Right ventricle myocardium inferior (tissue), 1 donor: ENCODE results near the gene C22orf15. TPM values are rescaled to one million over a fixed set of nuclear protein-coding genes. Genes with fewer than 3 reads are reported as not detected.

Experiments used
- ATAC-seq: fragments of 200-7000 bp; cut with Tn5 transposase; one replicate; pipeline ENCODE4 v1.9.1; 2020; ENCODE audit warnings: mild to moderate bottlenecking, moderate library complexity
- DNase-seq: peaks from one replicate; pipeline ENCODE4 v3.0.0; 2021; ENCODE audit errors: missing footprints
- intact Hi-C: fragments of 100-400 bp; cut with DNase I; formaldehyde crosslinking; loops from one replicate; pipeline ENCODE4 v1.11.0; 2022
- total RNA-seq: library from RNA; stranded (reverse); fragmentation: NEBNext Ultra II Directional; extraction: Animal tissue kit (Norgen Biotek cat#: 25700); gene quantifications from one replicate; pipeline ENCODE4 v1.2.1, GENCODE V29; 2021
- donor health status: DM: no; HTN: yes; CAD: no; lungs with severe emphysema.

Gene C22orf15
- total RNA-seq, 1 donor from 2014 or later, result not detected

DNA sequence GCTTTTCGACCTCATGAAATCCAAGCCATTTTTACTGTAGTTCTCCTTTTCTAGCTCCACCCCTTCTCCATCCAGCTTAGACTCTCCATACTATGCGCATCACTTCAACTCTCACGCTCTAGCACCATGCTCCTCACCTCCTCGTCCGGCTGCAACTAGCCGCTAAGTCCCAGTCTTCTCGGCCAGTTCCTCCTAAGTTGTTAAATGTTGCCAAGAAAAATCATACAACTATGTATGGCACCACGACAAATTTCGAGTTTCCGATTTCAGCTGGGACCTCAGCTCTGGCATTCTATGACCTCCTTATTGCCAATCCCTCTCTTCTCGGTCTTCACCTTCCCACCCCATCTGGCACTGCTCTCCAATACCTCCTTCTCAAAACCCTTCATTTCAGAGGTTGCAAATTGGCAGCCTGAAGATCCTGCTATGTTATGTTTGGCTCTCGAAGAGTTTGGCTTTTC, 12.9 kb upstream of the C22orf15 start:
- DNase-seq (no peak), ATAC-seq (peak; percentile 16)
- intact Hi-C loops, result no loop called here

GRCh38 chr22:23750367-23750713, 12.4 kb upstream of the C22orf15 start:
- ATAC-seq (no peak), DNase-seq (no peak)
- intact Hi-C loops, result no loop called here

DNA sequence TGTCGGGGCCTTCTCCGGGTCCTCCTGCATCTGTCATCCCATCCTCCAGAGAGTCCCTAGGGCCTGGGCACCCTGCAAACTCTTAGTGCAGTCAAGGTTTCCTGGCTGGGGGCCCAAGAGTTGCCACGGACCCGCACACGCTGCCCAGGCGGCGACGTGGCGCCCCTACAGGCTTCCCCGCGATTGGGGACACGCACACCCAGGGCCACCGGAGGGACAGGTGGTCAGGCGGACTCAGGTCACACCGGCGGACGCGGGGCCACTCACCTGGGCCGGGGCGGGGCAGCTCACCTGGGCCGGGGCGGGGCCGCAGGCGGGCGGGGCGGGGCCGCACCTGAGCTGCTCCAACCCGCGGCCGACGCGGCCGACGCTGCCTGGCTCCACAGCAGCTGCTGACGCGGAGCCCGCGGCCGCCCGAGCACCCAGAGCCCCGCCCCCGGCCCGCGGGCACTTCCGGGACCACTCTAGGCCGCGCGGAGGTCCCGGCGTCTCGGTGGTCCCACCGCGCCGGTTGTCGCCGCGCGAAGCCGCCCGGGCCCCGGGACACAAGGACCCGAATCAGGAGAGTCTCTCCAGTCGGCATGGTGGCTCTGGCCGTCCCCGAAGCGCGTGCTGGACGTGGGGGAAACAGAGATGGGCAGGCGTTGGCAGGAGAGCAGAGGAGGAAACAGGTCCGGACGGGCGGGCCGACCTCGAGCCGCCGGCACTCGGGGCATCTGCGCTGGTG, 11.9 kb upstream of the C22orf15 start, which contains the start of gene ZNF70:
Gene ZNF70, minus strand, starts transcription at position 399 of the 727 bp plus-strand sequence. CDS start 5,972 bp downstream, outside the sequence.
- intact Hi-C loops, result no loop called here
- ATAC-seq, result peak; percentile 97
- DNase-seq, result peak; percentile 96

DNA sequence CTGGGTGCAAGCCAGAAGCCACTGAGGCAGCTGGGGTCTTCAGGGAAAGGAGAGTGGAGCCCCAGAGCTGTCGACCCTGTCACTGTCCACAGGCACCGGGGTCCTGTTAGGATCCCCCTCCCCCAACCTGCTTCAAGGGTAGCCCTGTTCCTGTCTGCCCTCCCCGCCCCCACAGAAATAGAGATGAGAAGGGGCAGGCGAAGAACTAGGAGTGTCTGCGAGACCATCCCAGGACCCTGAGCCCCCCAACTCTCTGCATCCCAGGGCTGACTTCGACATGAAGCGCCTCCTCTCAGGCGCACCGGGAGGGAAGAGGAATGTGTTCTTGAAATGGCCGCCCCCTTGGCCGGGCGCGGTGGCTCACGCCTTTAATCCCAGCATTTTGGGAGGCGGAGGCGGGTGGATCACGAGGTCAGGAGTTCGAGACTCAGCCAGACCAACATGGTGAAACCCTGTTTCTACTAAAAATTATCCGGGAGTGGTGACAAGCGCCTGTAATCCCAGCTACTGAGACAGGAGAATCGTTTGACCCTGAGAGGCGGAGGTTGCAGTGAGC, 11.3 kb upstream of the C22orf15 start:
- ATAC-seq, result peak; percentile 42
- DNase-seq, result peak; percentile 65
- intact Hi-C loops, result no loop called here

GRCh38 chr22:23752090-23752691, 10.6 kb upstream of the C22orf15 start:
- DNase-seq (no peak), ATAC-seq (no peak)
- intact Hi-C loops, result no loop called here

- no peak for DNase-seq
- intact Hi-C loops, result no loop called here
- no peak for ATAC-seq
Observed at GRCh38 chr22:23752750-23753149, 10.0 kb upstream of the C22orf15 start.

- ATAC-seq (no peak), DNase-seq (no peak)
- intact Hi-C loops, result no loop called here
Observed at GRCh38 chr22:23753385-23753784, 9.4 kb upstream of the C22orf15 start.

DNA sequence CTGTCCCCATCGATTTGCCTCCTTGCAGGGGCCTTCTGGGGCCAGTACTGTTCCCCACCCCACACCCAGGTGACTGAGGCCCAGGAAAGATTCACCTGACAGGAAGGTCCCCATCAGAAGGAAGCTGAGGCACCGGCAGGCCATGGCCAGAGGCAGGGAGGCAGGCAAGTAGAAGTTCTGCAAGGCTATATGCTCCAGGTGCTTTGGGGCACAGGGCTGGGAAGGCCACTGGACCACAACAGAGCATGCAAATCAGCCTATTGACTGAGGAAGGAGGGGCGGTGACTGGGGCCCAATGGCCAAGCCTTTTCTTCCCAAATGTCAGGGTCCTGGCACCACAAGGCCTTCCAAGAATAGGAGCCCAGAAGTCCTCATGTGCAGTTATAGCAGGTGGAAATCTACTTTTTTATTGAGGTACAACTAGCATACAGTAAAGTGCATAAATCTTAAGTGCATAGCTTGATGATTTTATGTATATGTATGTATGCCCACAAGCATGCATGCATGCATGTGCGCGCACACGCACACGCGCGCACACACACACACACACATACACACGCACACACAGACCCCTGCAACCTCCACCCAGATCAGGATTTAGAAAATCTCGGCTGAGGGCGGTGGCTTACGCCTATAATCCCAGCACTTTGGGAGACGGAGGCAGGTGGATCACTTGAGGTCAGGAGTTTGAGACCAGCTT, 8.4 kb upstream of the C22orf15 start, which contains the start of gene VPREB3:
Gene VPREB3, minus strand, starts transcription at position 206 of the 700 bp plus-strand sequence. Its CDS starts 62 bp downstream, at position 144.
- DNase-seq (no peak), ATAC-seq (no peak)
- intact Hi-C loops, result no loop called here

- no peak for DNase-seq
- intact Hi-C loops, result no loop called here
- no peak for ATAC-seq
Observed at GRCh38 chr22:23754980-23755636, 7.7 kb upstream of the C22orf15 start.

GRCh38 chr22:23755711-23756110, 7.1 kb upstream of the C22orf15 start:
- DNase-seq, result no peak
- intact Hi-C loops, result no loop called here
- no peak for ATAC-seq

- DNase-seq (no peak), ATAC-seq (no peak)
- intact Hi-C loops, result no loop called here
Observed at GRCh38 chr22:23756891-23757290, 5.9 kb upstream of the C22orf15 start.

GRCh38 chr22:23759566-23759965, 3.2 kb upstream of the C22orf15 start:
- DNase-seq, result no peak
- intact Hi-C loops, result no loop called here
- ATAC-seq, result no peak

DNA sequence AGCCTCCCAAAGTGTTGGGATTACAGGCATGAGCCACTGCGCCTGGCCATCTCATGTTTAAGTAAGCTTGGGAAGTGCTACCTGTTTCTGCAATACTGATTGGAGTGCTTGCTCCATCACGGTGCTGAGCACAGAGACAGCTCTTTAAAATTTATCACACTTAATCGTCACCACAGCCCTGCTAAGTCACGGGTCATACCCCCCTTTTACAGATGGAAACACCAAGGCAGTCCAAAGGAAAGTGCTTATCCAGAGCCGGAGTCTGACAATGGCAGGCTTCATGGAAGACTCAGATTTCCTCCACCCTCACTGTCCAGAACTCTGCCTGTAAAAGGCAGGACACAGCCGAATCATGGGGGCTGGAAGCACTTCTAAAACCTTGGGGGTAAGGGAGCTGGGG, 2.7 kb upstream of the C22orf15 start:
- DNase-seq (no peak), ATAC-seq (no peak)
- intact Hi-C loops, result no loop called here

GRCh38 chr22:23763579-23763945, 772 bp downstream of the C22orf15 start:
- ATAC-seq, result no peak
- peak; percentile 69 for DNase-seq
- intact Hi-C loops, result no loop called here

DNA sequence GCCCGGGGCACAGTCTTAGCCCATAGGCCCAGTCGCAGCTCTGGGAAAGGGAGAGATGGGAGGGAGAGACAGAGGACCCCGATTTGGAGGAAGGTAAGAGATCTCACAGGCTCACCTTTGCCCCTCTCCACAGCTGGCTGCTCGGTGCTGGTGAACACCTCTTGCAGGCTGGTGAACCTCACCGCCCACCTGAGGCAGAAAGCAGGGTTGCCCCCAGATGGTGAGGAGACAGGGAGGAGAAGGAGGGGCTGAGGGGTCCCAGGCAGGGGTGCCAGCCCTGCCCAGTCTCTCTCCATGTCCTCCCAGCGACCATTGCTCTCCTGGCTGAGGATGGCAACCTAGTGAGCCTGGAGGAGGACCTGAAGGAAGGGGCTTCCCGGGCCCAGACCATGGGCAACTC, 1.2 kb downstream of the C22orf15 start:
- DNase-seq (peak; percentile 27), ATAC-seq (no peak)
- intact Hi-C loops, result no loop called here

DNA sequence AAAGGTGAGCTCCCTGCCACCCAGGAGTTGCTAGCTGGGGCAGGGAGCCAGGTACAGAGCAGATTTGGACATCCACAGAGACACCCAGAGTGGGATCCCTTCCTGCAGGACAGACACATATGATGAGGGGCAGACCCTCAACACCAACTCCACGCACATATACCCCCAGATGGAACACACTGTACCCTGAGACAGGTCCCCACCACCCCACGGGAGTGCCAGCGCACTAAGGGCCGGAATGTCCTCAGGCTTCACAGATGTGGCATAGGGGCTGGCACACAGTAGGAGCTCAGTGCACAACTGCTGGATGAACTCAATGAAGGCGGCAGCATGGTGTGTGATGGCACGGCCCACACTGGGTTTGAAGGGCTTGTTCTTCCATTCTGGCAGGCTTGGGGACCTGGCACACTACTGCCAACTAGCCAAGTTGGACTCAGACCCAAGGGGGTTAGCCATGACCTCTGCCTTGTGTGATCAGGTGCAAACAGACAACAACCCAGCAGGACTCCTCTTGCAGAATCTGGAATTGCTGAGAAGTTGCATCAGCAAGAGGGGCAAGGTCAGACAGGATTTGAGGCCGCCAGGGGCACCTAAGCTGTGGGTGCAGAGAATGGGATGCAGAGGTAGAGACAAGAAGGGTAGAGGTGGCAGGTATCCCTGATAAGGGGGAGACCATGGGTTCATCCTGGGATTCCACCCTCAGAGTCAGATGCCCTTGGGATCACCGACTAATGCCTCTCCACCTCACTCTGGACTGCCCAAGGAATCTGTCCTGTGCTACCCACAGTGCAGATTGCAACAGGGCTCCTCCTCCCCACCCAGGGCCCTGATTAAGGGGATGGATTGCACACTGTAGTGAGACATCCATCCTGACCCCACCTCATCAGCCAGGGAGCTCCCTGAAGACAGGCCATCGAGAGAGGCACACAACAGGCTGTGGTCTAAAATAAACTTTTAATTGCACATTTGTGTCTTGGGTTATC, 2.4 kb downstream of the C22orf15 start:
- no peak for ATAC-seq
- peak; percentile 34 for DNase-seq
- intact Hi-C loops, result loop anchor here (5.0 kb wide), 2 partner anchors 82 to 138 kb away; no protein-coding TSS in a partner anchor

DNA sequence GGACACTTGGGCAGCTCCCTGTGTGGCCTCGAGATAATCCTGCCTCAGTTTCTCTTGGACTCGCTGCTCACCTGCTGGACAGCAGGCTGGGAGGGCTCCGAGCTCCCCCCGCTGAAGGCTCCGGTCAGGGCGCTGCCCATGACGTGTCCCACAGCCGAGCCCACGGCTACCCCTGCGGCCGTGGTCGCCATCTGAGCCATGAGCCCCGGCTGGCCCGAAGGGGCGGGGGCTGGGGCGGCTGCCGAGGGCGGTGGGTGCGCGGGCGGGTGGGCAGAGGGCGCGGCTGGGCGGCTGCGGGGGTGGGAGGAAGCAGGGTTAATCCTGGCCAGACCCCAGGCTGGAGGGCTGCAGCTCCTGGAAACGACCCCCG, 4.5 kb downstream of the C22orf15 start:
- no peak for DNase-seq
- peak; percentile 0 for ATAC-seq
- intact Hi-C loops, result loop anchor here (5.0 kb wide), 2 partner anchors 80 to 140 kb away; no protein-coding TSS in a partner anchor
